Measurements from ENCODE around the gene KATNBL1.

Gene KATNBL1

DNA sequence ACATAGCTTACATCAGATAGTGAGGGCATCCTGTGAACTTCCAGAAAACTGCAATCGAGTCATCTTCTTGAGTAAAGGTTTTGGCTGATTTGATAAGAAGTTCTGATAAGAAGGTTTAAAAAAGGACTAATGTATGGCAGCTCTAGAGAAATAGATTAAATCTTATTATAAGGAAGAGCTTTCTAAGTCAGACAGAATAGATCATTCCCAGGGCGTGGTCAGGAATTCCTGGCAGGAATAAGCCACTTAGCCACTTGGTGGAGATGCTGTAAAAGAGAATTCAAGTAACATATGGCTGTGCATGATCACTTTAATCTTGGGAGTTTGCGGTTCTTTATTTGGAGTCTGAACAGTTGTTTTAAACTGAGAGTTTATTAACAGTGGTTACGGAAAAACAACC lies 90.6 kb downstream of the KATNBL1 start:
- H3K4me3 ChIP-seq, result no peak overlapping the region
- H3K27ac ChIP-seq, result no peak overlapping the region
- TF ChIP-seq, protein P1, sequence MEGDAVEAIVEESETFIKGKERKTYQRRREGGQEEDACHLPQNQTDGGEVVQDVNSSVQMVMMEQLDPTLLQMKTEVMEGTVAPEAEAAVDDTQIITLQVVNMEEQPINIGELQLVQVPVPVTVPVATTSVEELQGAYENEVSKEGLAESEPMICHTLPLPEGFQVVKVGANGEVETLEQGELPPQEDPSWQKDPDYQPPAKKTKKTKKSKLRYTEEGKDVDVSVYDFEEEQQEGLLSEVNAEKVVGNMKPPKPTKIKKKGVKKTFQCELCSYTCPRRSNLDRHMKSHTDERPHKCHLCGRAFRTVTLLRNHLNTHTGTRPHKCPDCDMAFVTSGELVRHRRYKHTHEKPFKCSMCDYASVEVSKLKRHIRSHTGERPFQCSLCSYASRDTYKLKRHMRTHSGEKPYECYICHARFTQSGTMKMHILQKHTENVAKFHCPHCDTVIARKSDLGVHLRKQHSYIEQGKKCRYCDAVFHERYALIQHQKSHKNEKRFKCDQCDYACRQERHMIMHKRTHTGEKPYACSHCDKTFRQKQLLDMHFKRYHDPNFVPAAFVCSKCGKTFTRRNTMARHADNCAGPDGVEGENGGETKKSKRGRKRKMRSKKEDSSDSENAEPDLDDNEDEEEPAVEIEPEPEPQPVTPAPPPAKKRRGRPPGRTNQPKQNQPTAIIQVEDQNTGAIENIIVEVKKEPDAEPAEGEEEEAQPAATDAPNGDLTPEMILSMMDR (IDR thresholded peaks at IDR 0.05), result no peak
- no peak for DNase-seq (ENCODE audit: low spot score)

GRCh38 chr15:34116620-34117019 lies 93.3 kb downstream of the KATNBL1 start:
- Histone ChIP-seq H3K27ac (no peak overlapping the region), H3K4me3 (no peak overlapping the region)
- no peak for DNase-seq (ENCODE audit: low spot score)
- TF ChIP-seq, protein P1 (IDR thresholded peaks at IDR 0.05), result no peak

DNA sequence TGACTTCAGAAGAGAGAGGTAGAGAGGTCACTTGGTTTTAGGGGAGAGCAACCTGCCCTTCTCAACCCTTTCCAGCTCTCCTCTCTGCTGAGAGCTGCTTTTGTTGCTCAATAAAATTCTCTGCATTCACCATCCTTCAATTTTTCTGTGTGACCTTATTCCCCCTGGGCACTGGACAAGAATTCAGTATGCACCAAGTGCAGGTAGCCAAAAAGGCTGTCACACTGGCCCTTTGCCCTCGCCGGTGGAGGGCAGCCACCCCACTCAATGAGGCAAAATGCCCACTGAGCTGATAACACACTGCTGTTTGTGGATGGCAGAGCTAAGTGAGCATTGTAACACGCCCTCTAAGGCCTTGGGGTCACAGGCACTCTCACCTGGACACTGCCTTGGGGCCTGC lies 95.2 kb downstream of the KATNBL1 start:
- DNase-seq (ENCODE audit: low spot score), result no peak
- TF ChIP-seq, protein P1 (IDR thresholded peaks at IDR 0.05), result no peak
- H3K4me3 ChIP-seq, result no peak overlapping the region
- no peak overlapping the region for H3K27ac ChIP-seq

- Histone ChIP-seq H3K4me3 (no peak overlapping the region), H3K27ac (no peak overlapping the region)
- DNase-seq (ENCODE audit: low spot score), result no peak
- TF ChIP-seq, protein P1 (IDR thresholded peaks at IDR 0.05), result no peak
Measured at GRCh38 chr15:34114215-34114614, 95.7 kb downstream of the KATNBL1 start.

DNA sequence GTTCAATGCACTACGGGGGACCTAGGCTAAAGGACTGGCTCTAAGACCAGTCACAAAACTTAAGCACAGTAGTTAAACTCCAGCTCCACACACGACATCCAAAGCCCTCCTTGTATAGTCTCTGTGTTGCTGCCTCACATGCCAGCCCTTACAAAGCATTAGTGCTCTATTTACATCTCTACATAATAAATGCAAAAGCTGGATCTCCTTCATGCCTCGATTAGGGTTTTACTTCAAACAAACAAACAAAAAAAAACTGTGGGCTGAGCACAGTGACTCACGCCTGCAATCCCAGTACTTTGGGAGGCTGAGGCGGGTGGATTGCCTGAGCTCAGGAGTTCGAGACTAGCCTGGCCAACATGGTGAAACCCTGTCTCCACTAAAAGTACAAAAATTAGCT lies 98.4 kb downstream of the KATNBL1 start:
- TF ChIP-seq, protein P1 (IDR thresholded peaks at IDR 0.05), result no peak

GRCh38 chr15:34109797-34110663 lies 99.9 kb downstream of the KATNBL1 start:
- no peak overlapping the region for H3K4me3 ChIP-seq
- TF ChIP-seq, protein P1 (IDR thresholded peaks at IDR 0.05), result no peak
- H3K27ac ChIP-seq, result no peak overlapping the region
- no peak for DNase-seq (ENCODE audit: low spot score)

More for the DNA sequence above, 98.4 kb downstream of the KATNBL1 start:
- no peak overlapping the region for H3K27ac ChIP-seq
- H3K4me3 ChIP-seq, result no peak overlapping the region
- no peak for DNase-seq (ENCODE audit: low spot score)

GRCh38 chr15:34107315-34107714 lies 102.6 kb downstream of the KATNBL1 start:
- TF ChIP-seq, protein P1 (IDR thresholded peaks at IDR 0.05), result no peak
- H3K4me3 ChIP-seq, result no peak overlapping the region
- DNase-seq (ENCODE audit: low spot score), result no peak
- no peak overlapping the region for H3K27ac ChIP-seq

Data from coronary artery (tissue), 2 donors.